ENCODE data around the gene PLXNA2. TPM values are rescaled to one million over a fixed set of nuclear protein-coding genes. Genes with fewer than 3 reads are reported as not detected.

PLXNA2 gene
- total and polyA plus RNA-seq, 2 of the 13 experiments (the other 11 are each of a cell fraction or from before 2014, with no cell fraction given), result 1.1 to 2.1 TPM

GRCh38 chr1:208156741-208157140 is 87.4 kb downstream of the PLXNA2 start:
- peaks cover 50% of the 10 kb centered on the region for H3K4me1 ChIP-seq (ENCODE audit: insufficient read depth, low read length)
- BruUV-seq (replicated peaks), result no TSS peak
- TF ChIP-seq DPF2 (CRISPR knock-in tag; IDR thresholded peaks at IDR 0.05; ENCODE audit: borderline replicate concordance, low read depth) (no peak), HOXD1 (CRISPR knock-in tag; IDR thresholded peaks at IDR 0.05) (no peak), ZNF263 (CRISPR knock-in tag; IDR thresholded peaks at IDR 0.05) (no peak), TBX2 (CRISPR knock-in tag; IDR thresholded peaks at IDR 0.05; ENCODE audit: borderline replicate concordance) (no peak), POLR2AphosphoS2 (IDR thresholded peaks at IDR 0.05; ENCODE audit: low read depth, low read length) (no peak), MED13 (CRISPR knock-in tag; IDR thresholded peaks at IDR 0.05) (no peak), ZSCAN22 (CRISPR knock-in tag; IDR thresholded peaks at IDR 0.05) (no peak), ZKSCAN8 (CRISPR knock-in tag; IDR thresholded peaks at IDR 0.05; ENCODE audit: borderline replicate concordance) (no peak), ZBTB3 (CRISPR knock-in tag; IDR thresholded peaks at IDR 0.05; ENCODE audit: borderline replicate concordance, low read depth) (no peak)
- H3K9me3 ChIP-seq (ENCODE audit: low read length), result no peaks in the 10 kb centered on the region
- H2AFZ ChIP-seq (ENCODE audit: low read length), result no peak overlapping the region
- ChIA-PET POLR2A (no interaction called here), CTCF (ENCODE audit: low intra/inter-chr PET ratio, low total read pairs) (no interaction called here)
- no peaks in the 10 kb centered on the region for H3K79me2 ChIP-seq (ENCODE audit: insufficient read depth, low read length)
- no peaks in the 10 kb centered on the region for H4K20me1 ChIP-seq (ENCODE audit: insufficient read depth, low read length)
- 90% methylated on average over 2 of the region's 2 CpGs for WGBS (ENCODE audit: low lambda C conversion rate)
- H3K27me3 ChIP-seq (ENCODE audit: control insufficient read depth in 1 of 2, insufficient read depth in 2 of 2, low read length in 2 of 2), result no peaks in the 10 kb centered on the region
- DNase-seq (ENCODE audit: low spot score) (no peak), ATAC-seq (no peak), FAIRE-seq (no peak)
- no peak overlapping the region for H3K9ac ChIP-seq (ENCODE audit: insufficient read depth, low read depth, low read length)
- no peak overlapping the region for H3K4me2 ChIP-seq (ENCODE audit: low read depth, low read length)
- no peaks in the 10 kb centered on the region for H3K36me3 ChIP-seq (replicated peaks in 1 of 2; ENCODE audit: control insufficient read depth in 1 of 2, insufficient read depth in 2 of 2, low read length in 2 of 2)
- no peak overlapping the region for H3K4me3 ChIP-seq (replicated peaks in 1 of 3; ENCODE audit: insufficient read depth in 1 of 3, low read depth in 2 of 3, low read length in 3 of 3)
- in situ Hi-C loops (cut with HindIII; ENCODE audit: extremely low pct_ligation_motif_present, low pct_unique_long_range_greater_than_20kb) (no loop called here), intact Hi-C loops (cut with micrococcal nuclease; ENCODE audit: unreplicated experiment) (no loop called here)
- no peak overlapping the region for H3K27ac ChIP-seq (ENCODE audit: extremely low read length, insufficient read depth, low read length)

- Histone ChIP-seq H3K4me3 (replicated peaks in 1 of 3; ENCODE audit: insufficient read depth in 1 of 3, low read depth in 2 of 3, low read length in 3 of 3) (no peak overlapping the region), H3K36me3 (replicated peaks in 1 of 2; ENCODE audit: control insufficient read depth in 1 of 2, insufficient read depth in 2 of 2, low read length in 2 of 2) (no peaks in the 10 kb centered on the region), H3K4me2 (ENCODE audit: low read depth, low read length) (no peak overlapping the region), H3K27ac (ENCODE audit: extremely low read length, insufficient read depth, low read length) (no peak overlapping the region), H4K20me1 (ENCODE audit: insufficient read depth, low read length) (no peaks in the 10 kb centered on the region), H3K4me1 (ENCODE audit: insufficient read depth, low read length) (peaks cover 47% of the 10 kb centered on the region), H3K9ac (ENCODE audit: insufficient read depth, low read depth, low read length) (no peak overlapping the region), H3K27me3 (ENCODE audit: control insufficient read depth in 1 of 2, insufficient read depth in 2 of 2, low read length in 2 of 2) (no peaks in the 10 kb centered on the region), H2AFZ (ENCODE audit: low read length) (no peak overlapping the region), H3K9me3 (ENCODE audit: low read length) (no peaks in the 10 kb centered on the region), H3K79me2 (ENCODE audit: insufficient read depth, low read length) (no peaks in the 10 kb centered on the region)
- ATAC-seq (no peak), FAIRE-seq (no peak), DNase-seq (ENCODE audit: low spot score) (no peak)
- POLR2A ChIA-PET, result no interaction called here
- intact Hi-C loops (cut with micrococcal nuclease; ENCODE audit: unreplicated experiment) (no loop called here), in situ Hi-C loops (cut with HindIII; ENCODE audit: extremely low pct_ligation_motif_present, low pct_unique_long_range_greater_than_20kb) (no loop called here)
- BruUV-seq (replicated peaks), result no TSS peak
- no peak for TF ChIP-seq MLLT10 (CRISPR knock-in tag; IDR thresholded peaks at IDR 0.05)
- peak; percentile 77 for TF ChIP-seq ZNF629 (CRISPR knock-in tag; conservative IDR thresholded peaks at IDR 0.05)
- WGBS (ENCODE audit: low lambda C conversion rate), result 78% methylated on average over 3 of the region's 3 CpGs
- CTCF ChIA-PET (ENCODE audit: low intra/inter-chr PET ratio, low total read pairs), result no interaction called here
Measured at GRCh38 chr1:208156310-208156709, 87.9 kb downstream of the PLXNA2 start.

All from HepG2 (cell line).